GM18507 (cell line): ENCODE data around the gene UGT8.

ENCODE experiments used
- DNase-seq: peaks from one replicate; pipeline ENCODE4 v3.0.0; 2011; ENCODE audit warnings: low read depth; ENCODE audit not compliant: insufficient read length; ENCODE audit errors: extremely low spot score
- FAIRE-seq: peaks from 2 replicates; lab custom pipeline; 2011; peaks lifted over from hg19 to GRCh38; lab: Jason Lieb, UNC

The UGT8 gene

DNA sequence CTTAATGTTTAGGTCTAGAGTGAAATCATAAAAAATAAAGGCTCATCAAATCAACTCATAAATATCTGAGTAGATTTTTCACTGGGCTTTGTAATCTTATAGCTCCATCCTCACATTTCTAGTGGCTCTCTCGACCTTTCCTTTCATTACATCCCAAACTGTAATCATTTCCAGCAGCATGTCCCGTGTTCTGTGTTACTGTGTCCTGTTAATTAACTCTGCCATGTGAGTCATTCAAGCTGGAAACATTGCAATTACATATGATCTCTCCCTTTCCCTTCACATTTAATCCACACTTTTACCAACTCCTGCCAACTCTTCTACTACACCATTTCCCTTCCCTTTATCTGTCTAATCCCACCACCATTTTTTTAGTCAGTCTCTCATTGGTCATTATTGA lies 75.5 kb downstream of the UGT8 start:
- FAIRE-seq (no peak), DNase-seq (no peak)

DNA sequence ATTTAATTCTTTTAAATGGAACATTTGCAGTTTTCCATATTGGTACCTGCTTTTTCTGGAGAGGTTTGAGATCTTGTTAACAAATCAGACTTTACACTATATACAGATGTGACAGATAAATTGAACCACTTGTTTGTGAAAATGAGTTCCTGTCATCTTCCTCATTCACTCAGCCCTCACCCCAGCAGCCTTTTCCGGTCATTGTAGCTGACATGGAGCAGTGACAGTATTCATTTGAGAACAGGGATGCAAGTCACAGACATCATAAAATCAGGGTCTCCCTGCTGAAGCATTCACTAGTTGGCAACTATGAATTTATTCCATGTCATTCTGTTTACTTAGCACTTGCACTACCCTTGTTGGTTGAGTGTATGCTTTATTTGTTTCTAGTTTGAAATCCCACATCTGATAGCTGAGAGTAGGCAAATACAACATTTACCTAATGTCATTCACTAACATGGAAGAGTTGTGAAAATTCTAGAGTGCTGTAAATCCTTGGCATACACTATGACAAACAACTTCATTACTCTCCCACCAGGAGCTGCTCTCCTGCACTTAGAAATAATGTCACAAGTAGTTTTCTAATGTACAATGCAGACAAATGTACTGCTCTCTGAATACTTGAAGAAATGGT lies 78.9 kb downstream of the UGT8 start:
- FAIRE-seq, result no peak

DNA sequence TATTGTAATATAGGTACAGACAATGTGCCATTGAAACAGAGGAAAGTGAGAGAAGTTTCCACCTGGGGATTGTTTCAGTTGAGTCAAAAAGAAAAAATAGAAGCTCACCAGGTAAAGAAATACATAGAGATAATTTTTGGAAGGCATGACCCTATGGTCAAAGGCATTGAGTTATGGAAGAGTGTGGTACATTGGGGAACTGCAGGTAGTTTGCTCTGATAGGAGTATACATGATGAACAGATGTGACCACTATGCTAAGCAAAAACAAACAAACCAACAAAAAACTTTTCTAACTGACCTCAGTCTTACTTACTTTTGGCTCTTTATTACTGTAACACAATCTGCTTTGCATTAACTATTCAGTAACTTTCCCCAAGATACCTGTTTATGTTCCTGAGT lies 85.9 kb downstream of the UGT8 start:
- FAIRE-seq, result no peak
- no peak for DNase-seq

More for the DNA sequence above, 78.9 kb downstream of the UGT8 start:
- no peak for DNase-seq

DNA sequence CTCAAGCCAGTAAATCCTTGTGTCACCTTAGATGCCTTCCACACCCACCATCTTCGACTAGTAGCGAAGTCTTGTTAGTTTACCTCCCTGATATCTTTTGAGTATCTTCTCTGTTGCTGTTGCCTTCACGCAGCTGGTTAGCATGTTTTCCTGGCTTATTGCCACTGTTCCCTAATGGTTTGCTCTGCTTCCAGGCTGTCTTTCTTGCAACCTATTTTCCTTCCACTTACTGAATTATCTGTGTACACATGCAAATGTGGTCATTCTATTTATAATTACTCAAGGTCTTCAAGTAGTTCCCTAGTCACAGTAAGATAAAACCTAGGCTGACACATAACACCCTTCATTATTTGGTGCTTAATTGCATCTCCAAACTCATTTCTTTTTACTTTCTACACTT lies 89.5 kb downstream of the UGT8 start:
- FAIRE-seq (no peak), DNase-seq (no peak)

DNA sequence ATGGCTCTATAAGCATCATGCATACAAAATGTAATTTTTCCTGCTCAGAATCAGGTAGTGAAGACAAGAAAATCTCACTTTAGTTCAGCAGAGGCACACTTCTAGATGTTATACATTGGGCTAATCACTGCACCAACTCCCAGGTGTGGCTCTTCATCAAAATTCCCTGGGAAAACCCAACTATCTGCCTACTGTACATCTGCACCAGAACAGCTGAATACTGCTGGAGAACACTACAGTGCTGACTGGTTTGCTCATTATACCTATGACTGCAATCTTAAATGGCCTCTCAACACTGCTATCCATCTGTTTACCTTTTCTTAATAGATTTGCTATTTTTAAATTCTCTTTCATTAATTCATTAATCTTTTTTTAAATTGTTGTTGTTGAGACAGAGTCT lies 92.0 kb downstream of the UGT8 start:
- DNase-seq, result no peak
- no peak for FAIRE-seq

DNA sequence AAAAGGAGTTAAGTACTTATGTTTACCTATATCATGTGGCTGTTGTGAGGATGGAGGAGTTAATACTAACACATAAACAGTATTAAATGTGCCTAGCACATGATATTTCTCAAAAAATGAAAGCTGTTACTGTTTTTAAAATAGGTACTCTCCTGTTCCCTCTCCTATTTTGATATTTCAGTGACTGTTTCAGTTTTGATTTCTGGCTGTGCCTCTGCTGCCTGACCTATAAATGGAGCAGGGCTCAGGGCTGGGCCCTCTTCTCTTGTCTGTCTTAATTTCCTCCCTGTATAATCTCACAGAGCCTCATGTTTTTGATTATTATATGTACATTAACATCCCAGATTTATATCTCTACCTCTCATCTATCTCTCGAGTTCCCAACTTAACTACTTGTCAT lies 93.3 kb downstream of the UGT8 start:
- no peak for DNase-seq
- FAIRE-seq, result peak; percentile 33

DNA sequence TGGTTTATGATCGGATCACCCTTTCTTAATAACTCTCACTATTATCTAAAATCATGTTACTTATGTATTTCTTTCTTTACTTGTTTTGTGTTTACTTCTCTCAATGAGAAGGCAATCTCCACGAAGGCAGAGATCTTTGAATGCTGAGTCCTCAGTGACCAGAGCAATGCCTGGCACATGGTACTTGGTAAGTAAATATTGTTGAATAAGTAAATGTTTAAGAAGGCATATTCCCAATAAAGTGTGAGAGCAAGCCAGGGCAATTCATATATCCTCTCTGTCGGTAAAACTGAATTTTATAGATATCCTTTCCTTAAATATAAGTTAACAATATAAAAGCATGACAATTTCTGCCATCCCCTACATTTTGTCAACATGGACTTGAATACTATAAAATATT lies 94.4 kb downstream of the UGT8 start:
- FAIRE-seq, result peak; percentile 24
- no peak for DNase-seq

DNA sequence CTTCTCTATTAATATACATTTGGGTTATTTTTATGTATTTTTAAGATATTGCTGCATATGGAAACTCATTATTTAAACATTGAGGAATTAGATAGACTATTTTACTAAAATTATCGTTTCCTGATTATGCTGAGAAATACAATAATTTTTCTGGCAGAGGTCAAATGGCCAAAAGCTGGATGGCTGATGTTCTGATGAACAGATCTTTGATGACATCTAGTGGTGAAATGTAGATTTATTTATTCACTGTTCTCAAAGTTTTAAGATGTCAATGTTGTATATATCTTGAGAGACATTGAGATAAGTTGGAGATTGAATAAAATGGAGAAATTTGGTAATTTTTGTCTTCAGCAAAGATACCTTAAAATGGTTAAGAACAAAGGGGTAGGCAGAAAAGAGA lies 96.2 kb downstream of the UGT8 start:
- no peak for DNase-seq
- FAIRE-seq, result peak; percentile 90

DNA sequence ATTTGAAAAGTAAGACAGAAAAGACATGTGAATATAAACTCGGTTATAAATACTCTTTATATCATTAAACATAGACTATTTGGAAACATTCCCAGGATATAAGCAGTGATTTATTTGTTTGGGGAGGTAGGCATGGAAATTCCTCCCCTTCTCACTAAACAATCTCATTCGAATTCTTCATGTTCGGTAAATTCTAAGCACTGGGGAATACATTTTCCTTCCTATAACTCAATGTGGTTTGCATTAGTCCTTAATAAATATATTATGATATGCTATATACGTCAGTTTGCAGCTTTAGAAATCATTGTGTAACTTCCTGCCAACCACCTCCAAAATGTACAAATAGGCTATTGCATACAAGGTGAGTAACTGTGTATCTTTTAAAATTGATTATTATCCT lies 99.6 kb downstream of the UGT8 start:
- DNase-seq, result no peak
- FAIRE-seq, result no peak

DNA sequence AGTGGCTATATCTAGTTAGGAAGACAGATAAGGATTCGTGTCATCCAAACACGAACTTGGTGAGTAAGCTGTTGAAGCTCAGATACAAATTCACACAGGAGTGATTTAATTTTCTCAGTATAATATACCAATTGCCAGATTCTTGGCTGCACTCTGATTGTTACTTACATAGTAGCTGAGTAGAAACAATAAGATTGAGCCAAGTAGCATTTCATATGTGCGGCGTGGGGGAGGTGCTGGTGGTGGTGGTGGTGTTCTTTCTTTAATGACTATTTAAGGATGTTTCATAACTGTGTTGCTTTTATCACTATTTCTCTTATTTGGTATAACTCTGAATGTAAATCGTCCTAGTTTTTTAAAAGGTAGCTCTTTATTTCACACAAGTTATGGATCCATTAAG lies 102.9 kb downstream of the UGT8 start:
- DNase-seq (no peak), FAIRE-seq (no peak)

DNA sequence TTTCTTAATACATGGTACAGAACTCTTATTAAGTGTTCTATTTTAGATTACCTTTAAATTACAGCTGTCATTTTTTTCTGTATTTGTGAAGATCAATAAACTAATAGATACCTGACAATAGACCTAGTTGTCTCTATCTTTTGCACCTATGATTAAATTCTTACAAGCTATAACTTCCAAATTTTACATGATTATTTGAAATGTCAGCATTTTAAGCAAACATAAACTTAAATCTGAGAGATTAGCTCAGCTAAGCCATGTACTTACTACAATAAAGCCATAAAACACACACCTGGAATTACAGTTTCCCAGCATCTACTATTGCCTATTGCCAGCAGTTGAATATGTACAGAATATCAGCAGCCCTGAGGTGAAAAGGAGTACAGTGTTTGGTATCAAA lies 118.8 kb downstream of the UGT8 start:
- FAIRE-seq, result no peak
- no peak for DNase-seq

DNA sequence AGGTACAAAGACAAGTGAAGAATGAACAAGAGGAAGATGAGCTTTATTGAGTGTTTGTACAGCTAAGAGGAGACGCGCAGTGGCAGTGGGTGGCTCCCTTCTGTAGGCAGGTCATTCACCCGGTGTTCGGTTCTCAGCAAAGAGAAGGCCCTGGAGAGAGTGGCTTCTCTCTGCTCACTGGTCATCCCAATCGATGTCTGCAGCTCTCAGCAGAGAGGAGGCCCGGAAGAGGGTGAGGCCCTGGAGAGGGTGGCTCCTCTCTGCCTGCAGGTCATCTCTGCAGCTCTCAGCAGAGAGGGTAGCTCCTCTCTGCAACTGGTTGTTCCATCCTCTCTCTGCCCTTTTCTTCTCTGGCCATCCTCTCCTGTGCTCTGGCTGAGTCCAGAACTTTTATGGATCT lies 126.5 kb downstream of the UGT8 start:
- FAIRE-seq (no peak), DNase-seq (no peak)

DNA sequence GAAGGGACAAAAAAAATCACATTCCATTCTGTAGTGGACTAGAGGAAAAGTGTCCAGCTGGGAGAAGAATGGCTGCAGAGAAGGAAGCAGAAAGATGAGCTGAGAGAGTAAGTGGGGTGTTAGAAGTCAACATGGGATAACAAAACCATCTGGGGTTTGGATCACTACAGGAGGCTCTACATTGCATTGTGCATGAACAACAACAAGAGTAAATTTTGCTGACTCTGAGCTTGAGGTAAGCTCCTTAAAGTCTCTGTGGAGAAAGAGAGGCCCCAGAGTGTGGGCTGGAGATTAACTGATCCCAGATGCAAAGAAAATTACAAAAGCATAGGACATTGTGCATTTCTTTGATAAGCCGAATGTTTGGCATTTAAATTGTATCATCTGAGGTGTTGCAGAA lies 128.9 kb downstream of the UGT8 start:
- no peak for DNase-seq
- no peak for FAIRE-seq
